ENCODE data around the gene NMNAT1. TPM values are rescaled to one million over a fixed set of nuclear protein-coding genes. Genes with fewer than 3 reads are reported as not detected.

The NMNAT1 gene
- total and polyA plus RNA-seq, 2 of the 8 experiments (the other 6 are each of a cell fraction or from before 2014, with no cell fraction given): 2.0 to 2.5 TPM

GRCh38 chr1:9912264-9912936 lies 30.9 kb upstream of the NMNAT1 start:
- no peaks in the 10 kb centered on the region for H3K9me3 ChIP-seq (ENCODE audit: insufficient read depth in 2 of 2, low read depth in 1 of 2, low read length in 1 of 2)
- no peak overlapping the region for H2BK20ac ChIP-seq (ENCODE audit: low read length)
- ChIA-PET POLR2A (ENCODE audit: partially characterized antibody) (interaction anchor here (0.6 kb wide), 1 partner anchor 11 kb away, joined by 3 read pairs; no protein-coding TSS in a partner anchor), CTCF (ENCODE audit: partially characterized antibody) (interaction anchor here (0.8 to 0.9 kb wide), 2 partner anchors 35 to 41 kb away, joined by 3 to 4 read pairs; no protein-coding TSS in a partner anchor)
- no peak overlapping the region for H3K23ac ChIP-seq (ENCODE audit: insufficient read length)
- no peak overlapping the region; the same call in 1 of the 2 replicates for H4K8ac ChIP-seq (ENCODE audit: extremely low read depth, insufficient read depth, low read length)
- no peak overlapping the region for H3K9ac ChIP-seq (replicated peaks in 1 of 4; ENCODE audit: extremely low read depth in 1 of 4, low read depth in 3 of 4, low read length in 3 of 4)
- no peak for FAIRE-seq
- peaks cover 5% of the 10 kb centered on the region for H3K79me1 ChIP-seq (ENCODE audit: low read depth, low read length)
- no peak for DNase-seq (ENCODE audit: low read depth in 1 of 2, low spot score in 2 of 2)
- no peak overlapping the region for H3K4me2 ChIP-seq (ENCODE audit: insufficient read depth in 1 of 2, low read depth in 2 of 2, low read length in 2 of 2)
- no peak overlapping the region for H3K27ac ChIP-seq (ENCODE audit: low read depth, low read length)
- H3K56ac ChIP-seq (replicated peaks; ENCODE audit: insufficient read length, low read depth, low read length): no peak overlapping the region
- no peak overlapping the region; the same call in 1 of the 2 replicates for H2BK5ac ChIP-seq (ENCODE audit: low read depth, low read length)
- 0 out of 2 replicates have a peak overlapping the region, but pooled peaks have one; percentile 18 for H2BK15ac ChIP-seq (ENCODE audit: low read length)
- H3K79me2 ChIP-seq (ENCODE audit: control insufficient read depth in 1 of 2, insufficient read depth in 2 of 2, low read length in 2 of 2): peaks cover 7 to 11% of the 10 kb centered on the region in 2 experiments; a peak in 2 of 4 replicates
- H4K5ac ChIP-seq (ENCODE audit: insufficient read length, low read depth, low read length): peak overlapping the region; percentile 10
- no peak overlapping the region for H2AFZ ChIP-seq (ENCODE audit: low read length)
- H3K4ac ChIP-seq (replicated peaks; ENCODE audit: insufficient read length, low read depth, low read length): no peak overlapping the region
- H2AK5ac ChIP-seq (ENCODE audit: low read depth, low read length): 0 out of 2 replicates have a peak overlapping the region, but pooled peaks have one; percentile 1
- H3K27me3 ChIP-seq (replicated peaks in 1 of 4; ENCODE audit: control insufficient read depth in 3 of 4, extremely low read depth in 1 of 4, insufficient read depth in 3 of 4, low read length in 3 of 4): no peaks in the 10 kb centered on the region
- peaks cover 2 to 6% (median 4%) of the 10 kb centered on the region in 4 experiments; a peak in 4 of 7 replicates for H3K4me1 ChIP-seq (replicated peaks in 1 of 4; ENCODE audit: control insufficient read depth in 3 of 4, insufficient read depth in 4 of 4, low read length in 3 of 4)
- H3K36me3 ChIP-seq (ENCODE audit: control insufficient read depth in 2 of 4, insufficient read depth in 4 of 4, low read length in 3 of 4): no peaks in the 10 kb centered on the region
- no peak overlapping the region; the same call in 1 of the 2 replicates for H3K18ac ChIP-seq (ENCODE audit: extremely low read depth, low read length)
- H2BK120ac ChIP-seq (replicated peaks; ENCODE audit: low read depth, low read length): no peak overlapping the region
- peaks cover 0 to 2% of the 10 kb centered on the region in 2 experiments for H4K20me1 ChIP-seq (replicated peaks in 1 of 2; ENCODE audit: control insufficient read depth in 1 of 2, insufficient read depth in 2 of 2, low read length in 2 of 2)
- H3K14ac ChIP-seq (ENCODE audit: insufficient read length): no peak overlapping the region
- no peak overlapping the region for H4K91ac ChIP-seq (replicated peaks; ENCODE audit: insufficient read length, low read length)
- WGBS, 2 experiments (ENCODE audit: extremely low coverage in 1 of 2, insufficient coverage in 1 of 2, insufficient read length in 1 of 2, insufficient replicate concordance in 2 of 2, low coverage in 1 of 2, low lambda C conversion rate in 2 of 2, missing lambda C conversion rate in 1 of 2): 86% methylated on average over 12 of the region's 12 CpGs; no CpG with 5 or more reads in 1 of the 2 experiments
- no peak overlapping the region for H3K4me3 ChIP-seq (ENCODE audit: extremely low read depth in 1 of 4, insufficient read depth in 2 of 4, low read depth in 3 of 4, low read length in 4 of 4)
- H3K23me2 ChIP-seq (ENCODE audit: low read depth, low read length): peaks cover 6% of the 10 kb centered on the region
- no peak overlapping the region for H2BK12ac ChIP-seq (ENCODE audit: low read depth, low read length)
- TF ChIP-seq SUZ12 (IDR thresholded peaks at IDR 0.05; ENCODE audit: low read length): no peak
- no peak for TF ChIP-seq CBX8 (IDR thresholded peaks at IDR 0.05; ENCODE audit: borderline replicate concordance, low read depth, low read length)
- no peak for TF ChIP-seq TBP (IDR thresholded peaks at IDR 0.05; ENCODE audit: low read depth, low read length)

All from H1 (cell line).